GM12878 (cell line): ENCODE results near the gene ZNF267. TPM values are rescaled to one million over a fixed set of nuclear protein-coding genes. Genes with fewer than 3 reads are reported as not detected.

Source experiments
- ATAC-seq: fragments of 200-7000 bp; cut with Tn5 transposase; 3 replicates; pipeline ENCODE4 v1.9.1; 2020; ENCODE audit warnings: mild to moderate bottlenecking, moderate library complexity
- BruUV-seq: library from RNA; stranded (reverse); fragments of 400-500 nt; replicated peaks from 2 replicates; lab custom pipeline; 2021; lab: Mats Ljungman, UMichigan
- CTCF ChIA-PET: fragments of 300-600 bp; sonication (Branson Sonifier 250); formaldehyde crosslinking; extraction: SDS; loops from one replicate; lab custom pipeline; 2021; ENCODE audit warnings: inconsistent platforms; lab: Yijun Ruan, JAX
- POLR2A ChIA-PET: fragments of 350-600 bp; formaldehyde crosslinking; extraction: SDS; loops from one replicate; lab custom pipeline; 2021; ENCODE audit warnings: inconsistent platforms; lab: Charles Lee
- RAD21 ChIA-PET: fragments of 300-600 bp; sonication (Branson Sonifier 250); formaldehyde crosslinking; loops from one replicate; lab custom pipeline; 2023; ENCODE audit warnings: antibody characterized with exemption; ENCODE audit not compliant: unreplicated experiment; lab: Charles Lee
- SMC1A ChIA-PET: fragments of 300-600 bp; sonication (Branson Sonifier 250); formaldehyde crosslinking; loops from one replicate; lab custom pipeline; 2023; ENCODE audit not compliant: unreplicated experiment, uncharacterized antibody; lab: Charles Lee
- DNase-seq: peaks from one replicate; pipeline ENCODE4 v3.0.0-alpha.2; 2011; ENCODE audit warnings: low read depth, low spot score
- FAIRE-seq: peaks from 3 replicates; lab custom pipeline; 2011; peaks lifted over from hg19 to GRCh38; lab: Jason Lieb, UNC
- H2AFZ ChIP-seq: 2 replicates; pipeline ENCODE4 v1.6.0; 2011; ENCODE audit warnings: low read depth, low read length, control low read depth; ENCODE audit not compliant: control insufficient read depth
- H3K27ac ChIP-seq: 2 replicates; pipeline ENCODE4 v1.5.1; 2011; ENCODE audit warnings: control low read depth; ENCODE audit not compliant: control insufficient read depth, insufficient read depth
- H3K27me3 ChIP-seq, 2 experiments: replicated peaks in 1 of 2; 2 replicates each; pipeline versions ENCODE4 v1.6.0 to v1.6.1; 2011; ENCODE audit warnings: low read length in 1 of 2; ENCODE audit not compliant: control insufficient read depth in 2 of 2, insufficient read depth in 2 of 2
- H3K36me3 ChIP-seq, 2 experiments: 2 replicates each; pipeline ENCODE4 v1.5.1; 2011; ENCODE audit warnings: low read length in 1 of 2; ENCODE audit not compliant: control insufficient read depth in 2 of 2, insufficient read depth in 2 of 2
- H3K4me1 ChIP-seq: 2 replicates; pipeline ENCODE4 v1.6.1; 2011; ENCODE audit warnings: mild to moderate bottlenecking, low read length, moderate library complexity, mixed read lengths; ENCODE audit not compliant: control insufficient read depth, insufficient read depth
- H3K4me2 ChIP-seq: 2 replicates; pipeline ENCODE4 v1.6.0; 2011; ENCODE audit warnings: control low read depth; ENCODE audit not compliant: control insufficient read depth, insufficient read depth
- H3K4me3 ChIP-seq: fragments of 200-600 bp; sonication (generic); 2 replicates; pipeline ENCODE4 v1.5.1; 2016
- H3K79me2 ChIP-seq: 2 replicates; pipeline ENCODE4 v1.6.0; 2011; ENCODE audit warnings: low read length; ENCODE audit not compliant: control insufficient read depth, insufficient read depth
- H3K9ac ChIP-seq: 2 replicates; pipeline ENCODE4 v1.8.0; 2011; ENCODE audit warnings: low read length, control low read depth, mixed read lengths; ENCODE audit not compliant: control insufficient read depth, insufficient read depth
- H3K9me3 ChIP-seq: replicated peaks from 3 replicates; pipeline ENCODE4 v1.5.1; 2011; ENCODE audit warnings: mild to moderate bottlenecking, low read length; ENCODE audit not compliant: control insufficient read depth, insufficient read depth
- H4K20me1 ChIP-seq: 2 replicates; pipeline ENCODE4 v1.6.0; 2011; ENCODE audit not compliant: control insufficient read depth, insufficient read depth
- BMI1 ChIP-seq: fragments of 450-650 bp; IDR thresholded peaks from 2 replicates; pipeline ENCODE4 v1.6.1; 2016; ENCODE audit warnings: mild to moderate bottlenecking, moderate library complexity, borderline replicate concordance
- BRCA1 ChIP-seq: IDR thresholded peaks from 2 replicates; pipeline ENCODE4 v1.6.1; 2011; ENCODE audit warnings: low read depth, low read length, improper control_type of control experiment
- CREB1 ChIP-seq: IDR thresholded peaks from 2 replicates; pipeline ENCODE4 v1.6.1; 2012; ENCODE audit warnings: low read depth, mild to moderate bottlenecking, inconsistent platforms
- CREM ChIP-seq: IDR thresholded peaks from 2 replicates; pipeline ENCODE4 v1.6.1; 2014; ENCODE audit warnings: antibody characterized with exemption, low read depth
- EP300 ChIP-seq, 2 experiments: fragments of 150-350 bp in 1 of 2; IDR thresholded peaks; 2 replicates each; pipeline ENCODE4 v1.6.1; 2011 to 2012; ENCODE audit warnings: low read depth in 2 of 2, low read length in 2 of 2, borderline replicate concordance in 1 of 2, improper control_type of control experiment in 1 of 2, inconsistent platforms in 1 of 2; ENCODE audit not compliant: control insufficient read depth in 1 of 2
- IKZF1 ChIP-seq: fragments of 450-650 bp; conservative IDR thresholded peaks from 2 replicates; pipeline ENCODE4 v1.6.1; 2017; ENCODE audit warnings: antibody characterized with exemption, mild to moderate bottlenecking
- LARP7 ChIP-seq: fragments of 450-650 bp; IDR thresholded peaks from 2 replicates; pipeline ENCODE4 v1.6.1; 2017; ENCODE audit warnings: mild to moderate bottlenecking
- MYC ChIP-seq: IDR thresholded peaks from 2 replicates; pipeline ENCODE4 v1.6.1; 2011; ENCODE audit warnings: mild to moderate bottlenecking, low read length, moderate library complexity, inconsistent platforms; ENCODE audit not compliant: insufficient read depth, insufficient replicate concordance, insufficient read length, severe bottlenecking
- NBN ChIP-seq: fragments of 450-650 bp; IDR thresholded peaks from 2 replicates; pipeline ENCODE4 v1.6.1; 2016
- NFXL1 ChIP-seq: fragments of 450-650 bp; IDR thresholded peaks from 2 replicates; pipeline ENCODE4 v1.6.1; 2017; ENCODE audit warnings: antibody characterized with exemption, mild to moderate bottlenecking, borderline replicate concordance
- POU2F2 ChIP-seq: IDR thresholded peaks from 3 replicates; pipeline ENCODE4 v1.6.1; 2011; ENCODE audit warnings: low read depth, mild to moderate bottlenecking, low read length, borderline replicate concordance
- RCOR1 ChIP-seq: conservative IDR thresholded peaks from 2 replicates; pipeline ENCODE4 v1.6.1; 2012; ENCODE audit warnings: low read depth, low read length, improper control_type of control experiment
- RFX5 ChIP-seq: IDR thresholded peaks from 2 replicates; pipeline ENCODE4 v1.6.1; 2011; ENCODE audit warnings: low read depth, low read length, improper control_type of control experiment
- SIX5 ChIP-seq: IDR thresholded peaks from 2 replicates; pipeline ENCODE4 v1.6.1; 2011; ENCODE audit warnings: mild to moderate bottlenecking, low read depth, low read length, moderate library complexity; ENCODE audit not compliant: severe bottlenecking
- SUPT20H ChIP-seq: IDR thresholded peaks from 2 replicates; pipeline ENCODE4 v1.6.1; 2011; ENCODE audit warnings: low read depth, mild to moderate bottlenecking, low read length, moderate library complexity, borderline replicate concordance; ENCODE audit not compliant: control insufficient read depth
- TAF1 ChIP-seq: IDR thresholded peaks from 2 replicates; pipeline ENCODE4 v1.6.1; 2011; ENCODE audit warnings: mild to moderate bottlenecking, low read depth, low read length, borderline replicate concordance
- USF1 ChIP-seq: IDR thresholded peaks from 2 replicates; pipeline ENCODE4 v1.6.1; 2011; ENCODE audit warnings: borderline replicate concordance, low read depth, mild to moderate bottlenecking, moderate library complexity, mixed read lengths, low read length; ENCODE audit not compliant: insufficient read depth; ENCODE audit errors: extremely low read length
- YBX1 ChIP-seq: fragments of 450-650 bp; IDR thresholded peaks from 2 replicates; pipeline ENCODE4 v1.6.1; 2016; ENCODE audit warnings: antibody characterized with exemption
- WGBS: methylation state at CpG from one replicate; pipeline ENCODE4 v1.1.6; 2016; ENCODE audit warnings: low lambda C conversion rate; ENCODE audit not compliant: insufficient replicate concordance, insufficient coverage; ENCODE audit errors: missing lambda C conversion rate; 5-methylcytosine and 5-hydroxymethylcytosine counted together
- in situ Hi-C: fragments of 300-500 bp; cut with MboI; formaldehyde crosslinking; loops from 9 replicates; pipeline ENCODE4 v1.14.3; 2018; ENCODE audit warnings: mixed read lengths
- intact Hi-C: fragments of 100-400 bp; cut with micrococcal nuclease; formaldehyde crosslinking; loops from one replicate; pipeline ENCODE4 v1.14.2; 2022; ENCODE audit not compliant: unreplicated experiment
- polyA plus RNA-seq, 11 experiments: library from polyadenylated mRNA; depleted of rRNA in 4 of 11; unstranded in 6 of 11; stranded (reverse) in 5 of 11; fragments of >200 nt; fragmentation: Nextera tagmentation in 4 of 11; fragmentation: Illumina TruSeq in 1 of 11; extraction: Ambion mirVana in 4 of 11; extraction: Trizol in 1 of 11; gene quantifications; 1 replicate in 1 of 11; 2 replicates in 10 of 11; pipeline versions ENCODE4 v1.2.1 to v1.2.3, GENCODE V29; 2011 to 2016; ENCODE audit warnings: inconsistent platforms in 2 of 11, missing spikeins in 2 of 11, low read depth in 1 of 11
- total RNA-seq, 4 experiments: library from RNA; depleted of rRNA in 3 of 4; stranded (reverse); fragments of >200 nt in 3 of 4; fragmentation: Illumina TruSeq in 1 of 4; extraction: Trizol in 1 of 4; gene quantifications; 2 replicates each; pipeline versions ENCODE4 v1.2.1 to v1.2.3, GENCODE V29; 2013 to 2021
- TF ChIP-seq, protein P1 (sequence below), 3 experiments: IDR thresholded peaks in 2 of 3; conservative IDR thresholded peaks in 1 of 3; 2 replicates each; pipeline ENCODE4 v1.5.1; 2011; ENCODE audit warnings: low read depth in 3 of 3, low read length in 3 of 3, mild to moderate bottlenecking in 3 of 3, control low read depth in 2 of 3, moderate library complexity in 2 of 3, inconsistent platforms in 1 of 3, mixed read lengths in 1 of 3; ENCODE audit not compliant: control insufficient read depth in 2 of 3, insufficient read depth in 1 of 3; ENCODE audit errors: extremely low read depth in 1 of 3
- TF ChIP-seq, protein P2 (sequence below): IDR thresholded peaks from 2 replicates; pipeline ENCODE4 v1.6.1; 2011; ENCODE audit warnings: low read depth, low read length, improper control_type of control experiment, borderline replicate concordance

Gene ZNF267
- total and polyA plus RNA-seq, 10 of the 15 experiments (the other 5 are each of a cell fraction or from before 2014, with no cell fraction given): 16.3 to 54.6 (median 29.6) TPM

GRCh38 chr16:31860508-31860907, 13.1 kb upstream of the ZNF267 start (continued):
- TF ChIP-seq, protein P1, sequence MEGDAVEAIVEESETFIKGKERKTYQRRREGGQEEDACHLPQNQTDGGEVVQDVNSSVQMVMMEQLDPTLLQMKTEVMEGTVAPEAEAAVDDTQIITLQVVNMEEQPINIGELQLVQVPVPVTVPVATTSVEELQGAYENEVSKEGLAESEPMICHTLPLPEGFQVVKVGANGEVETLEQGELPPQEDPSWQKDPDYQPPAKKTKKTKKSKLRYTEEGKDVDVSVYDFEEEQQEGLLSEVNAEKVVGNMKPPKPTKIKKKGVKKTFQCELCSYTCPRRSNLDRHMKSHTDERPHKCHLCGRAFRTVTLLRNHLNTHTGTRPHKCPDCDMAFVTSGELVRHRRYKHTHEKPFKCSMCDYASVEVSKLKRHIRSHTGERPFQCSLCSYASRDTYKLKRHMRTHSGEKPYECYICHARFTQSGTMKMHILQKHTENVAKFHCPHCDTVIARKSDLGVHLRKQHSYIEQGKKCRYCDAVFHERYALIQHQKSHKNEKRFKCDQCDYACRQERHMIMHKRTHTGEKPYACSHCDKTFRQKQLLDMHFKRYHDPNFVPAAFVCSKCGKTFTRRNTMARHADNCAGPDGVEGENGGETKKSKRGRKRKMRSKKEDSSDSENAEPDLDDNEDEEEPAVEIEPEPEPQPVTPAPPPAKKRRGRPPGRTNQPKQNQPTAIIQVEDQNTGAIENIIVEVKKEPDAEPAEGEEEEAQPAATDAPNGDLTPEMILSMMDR (IDR thresholded peaks at IDR 0.05 in 2 of 3, conservative IDR thresholded peaks at IDR 0.05 in 1 of 3; ENCODE audit: control insufficient read depth in 2 of 3, extremely low read depth in 1 of 3, insufficient read depth in 1 of 3, low read depth in 3 of 3, low read length in 3 of 3): no peak
- TF ChIP-seq RFX5 (no peak), NBN (no peak), LARP7 (no peak)

GRCh38 chr16:31861455-31861854, 12.2 kb upstream of the ZNF267 start:
- FAIRE-seq (no peak), ATAC-seq (no peak), DNase-seq (no peak)
- SMC1A ChIA-PET: no interaction called here
- RAD21 ChIA-PET: interaction anchor here (0.9 kb wide), 1 partner anchor 16 kb away, joined by 3 read pairs; no protein-coding TSS in a partner anchor
- BruUV-seq: no TSS peak
- H3K36me3 ChIP-seq: no peaks in the 10 kb centered on the region
- H3K4me1 ChIP-seq: no peaks in the 10 kb centered on the region
- no peak overlapping the region for H3K4me2 ChIP-seq
- H3K27ac ChIP-seq: no peak overlapping the region
- peaks cover 0 to 7% of the 10 kb centered on the region in 2 experiments; a peak in 1 of 4 replicates for H3K27me3 ChIP-seq
- H4K20me1 ChIP-seq: no peaks in the 10 kb centered on the region
- H2AFZ ChIP-seq: no peak overlapping the region
- TF ChIP-seq SUPT20H: no peak
- TF ChIP-seq SIX5: no peak
- TF ChIP-seq TAF1: no peak
- no peak for TF ChIP-seq NFXL1
- TF ChIP-seq MYC: no peak
- TF ChIP-seq CREB1: no peak
- no peak for TF ChIP-seq RCOR1
- TF ChIP-seq BRCA1: no peak
- no peak for TF ChIP-seq IKZF1
- no peak for TF ChIP-seq POU2F2
- no peak for TF ChIP-seq BMI1
- no peak for TF ChIP-seq EP300 (IDR thresholded peaks at IDR 0.05; ENCODE audit: borderline replicate concordance in 1 of 2, control insufficient read depth in 1 of 2, low read depth in 2 of 2, low read length in 2 of 2)
- no peak for TF ChIP-seq YBX1
- TF ChIP-seq, protein P2, sequence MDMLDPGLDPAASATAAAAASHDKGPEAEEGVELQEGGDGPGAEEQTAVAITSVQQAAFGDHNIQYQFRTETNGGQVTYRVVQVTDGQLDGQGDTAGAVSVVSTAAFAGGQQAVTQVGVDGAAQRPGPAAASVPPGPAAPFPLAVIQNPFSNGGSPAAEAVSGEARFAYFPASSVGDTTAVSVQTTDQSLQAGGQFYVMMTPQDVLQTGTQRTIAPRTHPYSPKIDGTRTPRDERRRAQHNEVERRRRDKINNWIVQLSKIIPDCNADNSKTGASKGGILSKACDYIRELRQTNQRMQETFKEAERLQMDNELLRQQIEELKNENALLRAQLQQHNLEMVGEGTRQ: no peak
- no peak for TF ChIP-seq USF1
- no peak for TF ChIP-seq CREM
- POLR2A ChIA-PET: no interaction called here
- CTCF ChIA-PET: interaction anchor here (2.2 to 6.0 kb wide), 2 partner anchors 8 to 361 kb away, joined by 4 to 92 read pairs; partner anchors contain the start of gene ZNF267
- WGBS: 23% methylated on average over 4 of the region's 4 CpGs
- H3K9ac ChIP-seq: no peak overlapping the region
- intact Hi-C loops: no loop called here
- no peaks in the 10 kb centered on the region for H3K79me2 ChIP-seq
- in situ Hi-C loops: no loop called here
- no peak overlapping the region for H3K4me3 ChIP-seq
- no peaks in the 10 kb centered on the region for H3K9me3 ChIP-seq
